B cell (primary cell): Measurements from ENCODE around the gene BHLHE23. TPM values are rescaled to one million over a fixed set of nuclear protein-coding genes. Genes with fewer than 3 reads are reported as not detected.

ENCODE experiments used
- ATAC-seq: fragments of 200-7000 bp; cut with Tn5 transposase; one replicate; pipeline ENCODE4 v1.10.0; 2021; ENCODE audit warnings: low read depth, mild to moderate bottlenecking, moderate number of reproducible peaks, moderate library complexity
- CTCF ChIA-PET: fragments of 350-600 bp; sonication (Branson Sonifier 250); formaldehyde crosslinking; loops from one replicate; lab custom pipeline; 2021; ENCODE audit warnings: antibody characterized with exemption, inconsistent platforms; lab: Charles Lee
- POLR2A ChIA-PET: fragments of 350-600 bp; sonication (Branson Sonifier 250); formaldehyde crosslinking; loops from one replicate; lab custom pipeline; 2021; ENCODE audit warnings: antibody characterized with exemption; lab: Charles Lee
- DNase-seq: peaks from one replicate; pipeline ENCODE4 v3.0.0; 2013
- H2AFZ ChIP-seq: 2 replicates; pipeline ENCODE4 v1.6.1; 2012; ENCODE audit warnings: mild to moderate bottlenecking, low read depth, low read length; ENCODE audit not compliant: insufficient read depth, poor library complexity, severe bottlenecking
- H3K27ac ChIP-seq, 2 donors: 1 replicate in 1 of 2; 2 replicates in 1 of 2; pipeline ENCODE4 v1.5.1; 2012 to 2013; ENCODE audit warnings: low read length in 2 of 2, mild to moderate bottlenecking in 2 of 2, moderate library complexity in 1 of 2
- H3K27me3 ChIP-seq, 4 experiments: fragments of 200-600 bp in 1 of 4; sonication (generic) in 1 of 4; replicated peaks in 1 of 4; 1 replicate in 2 of 4; 2 replicates in 2 of 4; pipeline versions ENCODE4 v1.6.1 to v1.7.0; 2013 to 2016; ENCODE audit warnings: low read length in 3 of 4, mild to moderate bottlenecking in 2 of 4, mixed read lengths in 1 of 4, moderate library complexity in 1 of 4; ENCODE audit not compliant: insufficient read depth in 4 of 4, control insufficient read depth in 3 of 4; ENCODE audit errors: control extremely low read depth in 1 of 4
- H3K36me3 ChIP-seq, 2 experiments: replicated peaks in 1 of 2; 1 replicate in 1 of 2; 2 replicates in 1 of 2; pipeline versions ENCODE4 v1.6.1 to v1.7.1; 2013; ENCODE audit warnings: low read length in 1 of 2; ENCODE audit not compliant: insufficient read depth in 2 of 2, control insufficient read depth in 1 of 2; ENCODE audit errors: control extremely low read depth in 1 of 2, extremely low read depth in 1 of 2
- H3K4me1 ChIP-seq, 2 donors: fragments of 200-600 bp in 1 of 2; sonication (generic) in 1 of 2; 1 replicate in 1 of 2; 2 replicates in 1 of 2; pipeline versions ENCODE4 v1.5.1 to v1.6.1; 2013 to 2017; ENCODE audit warnings: low read length in 2 of 2; ENCODE audit not compliant: control insufficient read depth in 2 of 2, insufficient read depth in 2 of 2
- H3K4me2 ChIP-seq: replicated peaks from 2 replicates; pipeline ENCODE3; 2012; ENCODE audit warnings: mild to moderate bottlenecking, low read depth, low read length; ENCODE audit not compliant: poor library complexity, severe bottlenecking
- H3K4me3 ChIP-seq, 5 experiments: fragments of 200-600 bp in 1 of 5; sonication (generic) in 1 of 5; 1 replicate in 3 of 5; 2 replicates in 2 of 5; pipeline versions ENCODE4 v1.5.1 to v1.7.0; 2011 to 2016; ENCODE audit warnings: low read length in 4 of 5, mild to moderate bottlenecking in 4 of 5, low read depth in 2 of 5, control low read depth in 1 of 5, moderate library complexity in 1 of 5; ENCODE audit not compliant: insufficient read depth in 1 of 5; ENCODE audit errors: control extremely low read depth in 1 of 5, extremely low read depth in 1 of 5
- H3K79me2 ChIP-seq: fragments of 200-600 bp; sonication (generic); one replicate; pipeline ENCODE4 v1.6.0; 2016; ENCODE audit warnings: low read length; ENCODE audit not compliant: control insufficient read depth, insufficient read depth
- H3K9ac ChIP-seq: fragments of 200-600 bp; sonication (generic); 2 replicates; pipeline ENCODE4 v1.6.1; 2017; ENCODE audit warnings: mild to moderate bottlenecking, low read length, moderate library complexity
- H3K9me3 ChIP-seq, 3 donors: one replicate each; pipeline versions ENCODE4 v1.6.1 to v1.7.1; 2013; ENCODE audit warnings: low read length in 2 of 3; ENCODE audit not compliant: control insufficient read depth in 2 of 3, insufficient read depth in 1 of 3; ENCODE audit errors: control extremely low read depth in 1 of 3
- H4K20me1 ChIP-seq: 2 replicates; pipeline ENCODE4 v1.6.0; 2012; ENCODE audit warnings: mild to moderate bottlenecking, low read length; ENCODE audit not compliant: insufficient read depth, control insufficient read depth, poor library complexity, severe bottlenecking
- H3K27ac Mint-ChIP-seq: one replicate; pipeline ENCODE4 v1.8.0; 2021; ENCODE audit warnings: mixed read lengths
- H3K27me3 Mint-ChIP-seq: one replicate; pipeline ENCODE4 v1.8.0; 2021; ENCODE audit warnings: mixed read lengths
- H3K4me1 Mint-ChIP-seq: one replicate; pipeline ENCODE4 v1.8.0; 2021; ENCODE audit warnings: mixed read lengths
- H3K4me3 Mint-ChIP-seq: one replicate; pipeline ENCODE4 v1.8.0; 2021; ENCODE audit warnings: mixed read lengths
- H3K9me3 Mint-ChIP-seq: one replicate; pipeline ENCODE4 v1.8.0; 2022; ENCODE audit warnings: mixed read lengths; ENCODE audit not compliant: insufficient read depth
- EZH2 ChIP-seq: IDR thresholded peaks from 2 replicates; pipeline ENCODE4 v1.6.1; 2012; ENCODE audit warnings: borderline replicate concordance, low read depth, mild to moderate bottlenecking, moderate library complexity, low read length; ENCODE audit not compliant: insufficient read depth, poor library complexity, severe bottlenecking
- WGBS: methylation state at CpG from one replicate; pipeline ENCODE4 v1.1.5; 2013; ENCODE audit warnings: missing lambda C conversion rate; ENCODE audit not compliant: insufficient coverage; 5-methylcytosine and 5-hydroxymethylcytosine counted together
- intact Hi-C: fragments of 100-400 bp; cut with micrococcal nuclease; formaldehyde crosslinking; loops from one replicate; pipeline ENCODE4 v1.10.0; 2022
- polyA plus RNA-seq: library from polyadenylated mRNA; depleted of rRNA; stranded (reverse); fragments of >200 nt; gene quantifications from 2 replicates; pipeline ENCODE4 v1.2.3, GENCODE V29; 2012
- total RNA-seq, 2 donors: library from RNA; stranded (reverse); fragments of 120-200 nt in 1 of 2; gene quantifications; 1 replicate in 1 of 2; 2 replicates in 1 of 2; pipeline versions ENCODE4 v1.2.3 to v1.2.4, GENCODE V29; 2013 to 2022
- TF ChIP-seq, protein P1 (sequence below): fragments of 200-600 bp; IDR thresholded peaks from one replicate; pipeline ENCODE4 v1.8.0; 2022; ENCODE audit warnings: antibody characterized with exemption, mild to moderate bottlenecking

The BHLHE23 gene
- total and polyA plus RNA-seq, 2 donors (not counting 1 experiment from before 2014, with no cell fraction given), result not detected

- Mint-ChIP-seq H3K27me3 (peaks cover 67% of the 10 kb centered on the region), H3K9me3 (no peaks in the 10 kb centered on the region), H3K4me1 (peaks cover 1% of the 10 kb centered on the region), H3K4me3 (no peak overlapping the region), H3K27ac (no peak overlapping the region)
- intact Hi-C loops, result no loop called here
- 33% methylated on average over 16 of the region's 16 CpGs for WGBS
- Histone ChIP-seq H3K4me1 (peaks cover 0 to 2% of the 10 kb centered on the region in 2 donors), H3K9me3 (peaks cover 0 to under 1% (median 0%) of the 10 kb centered on the region in 3 donors), H3K4me2 (no peak overlapping the region), H3K4me3 (no peak overlapping the region), H3K9ac (no peak overlapping the region), H3K79me2 (no peaks in the 10 kb centered on the region), H3K27me3 (peaks cover 0 to 43% (median 7%) of the 10 kb centered on the region in 4 experiments), H4K20me1 (no peaks in the 10 kb centered on the region), H3K36me3 (no peaks in the 10 kb centered on the region), H3K27ac (no peak overlapping the region), H2AFZ (no peak overlapping the region)
- ChIA-PET CTCF (no interaction called here), POLR2A (no interaction called here)
- no peak for TF ChIP-seq EZH2
- TF ChIP-seq, protein P1, sequence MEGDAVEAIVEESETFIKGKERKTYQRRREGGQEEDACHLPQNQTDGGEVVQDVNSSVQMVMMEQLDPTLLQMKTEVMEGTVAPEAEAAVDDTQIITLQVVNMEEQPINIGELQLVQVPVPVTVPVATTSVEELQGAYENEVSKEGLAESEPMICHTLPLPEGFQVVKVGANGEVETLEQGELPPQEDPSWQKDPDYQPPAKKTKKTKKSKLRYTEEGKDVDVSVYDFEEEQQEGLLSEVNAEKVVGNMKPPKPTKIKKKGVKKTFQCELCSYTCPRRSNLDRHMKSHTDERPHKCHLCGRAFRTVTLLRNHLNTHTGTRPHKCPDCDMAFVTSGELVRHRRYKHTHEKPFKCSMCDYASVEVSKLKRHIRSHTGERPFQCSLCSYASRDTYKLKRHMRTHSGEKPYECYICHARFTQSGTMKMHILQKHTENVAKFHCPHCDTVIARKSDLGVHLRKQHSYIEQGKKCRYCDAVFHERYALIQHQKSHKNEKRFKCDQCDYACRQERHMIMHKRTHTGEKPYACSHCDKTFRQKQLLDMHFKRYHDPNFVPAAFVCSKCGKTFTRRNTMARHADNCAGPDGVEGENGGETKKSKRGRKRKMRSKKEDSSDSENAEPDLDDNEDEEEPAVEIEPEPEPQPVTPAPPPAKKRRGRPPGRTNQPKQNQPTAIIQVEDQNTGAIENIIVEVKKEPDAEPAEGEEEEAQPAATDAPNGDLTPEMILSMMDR, result no peak
- DNase-seq (no peak), ATAC-seq (no peak)
Measured at GRCh38 chr20:62999580-62999979, 7.2 kb downstream of the BHLHE23 start.

- Histone ChIP-seq H3K4me1 (no peaks in the 10 kb centered on the region), H3K27ac (no peak overlapping the region), H2AFZ (no peak overlapping the region), H3K9me3 (no peaks in the 10 kb centered on the region), H3K4me3 (no peak overlapping the region), H3K27me3 (peaks cover 0 to 34% (median 4%) of the 10 kb centered on the region in 4 experiments), H3K9ac (no peak overlapping the region), H3K79me2 (no peaks in the 10 kb centered on the region), H3K36me3 (no peaks in the 10 kb centered on the region), H4K20me1 (no peaks in the 10 kb centered on the region), H3K4me2 (no peak overlapping the region)
- no peaks in the 10 kb centered on the region for H3K9me3 Mint-ChIP-seq
- H3K27ac Mint-ChIP-seq, result no peak overlapping the region
- 75% methylated on average over 5 of the region's 5 CpGs for WGBS
- ChIA-PET CTCF (no interaction called here), POLR2A (no interaction called here)
- H3K27me3 Mint-ChIP-seq, result peaks cover 59% of the 10 kb centered on the region
- TF ChIP-seq EZH2, result no peak
- TF ChIP-seq, protein P1, result no peak
- H3K4me1 Mint-ChIP-seq, result no peaks in the 10 kb centered on the region
- ATAC-seq (no peak), DNase-seq (no peak)
- intact Hi-C loops, result no loop called here
- no peak overlapping the region for H3K4me3 Mint-ChIP-seq
Measured at GRCh38 chr20:62998449-62998848, 8.3 kb downstream of the BHLHE23 start.
